ENCODE results near the gene PEX26. TPM values are rescaled to one million over a fixed set of nuclear protein-coding genes. Genes with fewer than 3 reads are reported as not detected.

The PEX26 gene
- polyA plus RNA-seq, 1 donor (not counting 4 experiments of a cell fraction or from before 2014, with no cell fraction given): 23.0 TPM

DNA sequence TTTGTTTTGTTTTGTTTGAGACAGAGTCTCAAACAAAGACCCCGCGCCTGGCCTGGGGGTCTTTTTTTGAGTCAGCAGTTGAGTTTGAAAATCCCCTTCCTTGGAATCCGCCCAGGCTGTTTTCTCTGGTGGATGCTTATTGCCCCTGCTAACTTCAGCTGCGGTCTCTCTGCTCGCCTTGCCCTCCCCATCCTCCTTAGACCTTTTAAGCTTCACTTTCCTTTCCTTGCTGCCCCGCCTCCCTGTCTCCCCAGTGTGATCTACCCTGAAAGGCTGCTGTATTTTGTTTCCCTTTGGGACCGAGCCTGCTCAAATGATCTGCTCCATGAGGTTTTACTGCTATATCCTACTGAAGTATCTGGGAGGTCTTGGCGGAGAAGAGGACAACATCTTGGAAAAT, 74.7 kb downstream of the PEX26 start:
- no peak for FAIRE-seq
- TF ChIP-seq EZH2 (IDR thresholded peaks at IDR 0.05; ENCODE audit: low read length): no peak
- TF ChIP-seq, protein P1, sequence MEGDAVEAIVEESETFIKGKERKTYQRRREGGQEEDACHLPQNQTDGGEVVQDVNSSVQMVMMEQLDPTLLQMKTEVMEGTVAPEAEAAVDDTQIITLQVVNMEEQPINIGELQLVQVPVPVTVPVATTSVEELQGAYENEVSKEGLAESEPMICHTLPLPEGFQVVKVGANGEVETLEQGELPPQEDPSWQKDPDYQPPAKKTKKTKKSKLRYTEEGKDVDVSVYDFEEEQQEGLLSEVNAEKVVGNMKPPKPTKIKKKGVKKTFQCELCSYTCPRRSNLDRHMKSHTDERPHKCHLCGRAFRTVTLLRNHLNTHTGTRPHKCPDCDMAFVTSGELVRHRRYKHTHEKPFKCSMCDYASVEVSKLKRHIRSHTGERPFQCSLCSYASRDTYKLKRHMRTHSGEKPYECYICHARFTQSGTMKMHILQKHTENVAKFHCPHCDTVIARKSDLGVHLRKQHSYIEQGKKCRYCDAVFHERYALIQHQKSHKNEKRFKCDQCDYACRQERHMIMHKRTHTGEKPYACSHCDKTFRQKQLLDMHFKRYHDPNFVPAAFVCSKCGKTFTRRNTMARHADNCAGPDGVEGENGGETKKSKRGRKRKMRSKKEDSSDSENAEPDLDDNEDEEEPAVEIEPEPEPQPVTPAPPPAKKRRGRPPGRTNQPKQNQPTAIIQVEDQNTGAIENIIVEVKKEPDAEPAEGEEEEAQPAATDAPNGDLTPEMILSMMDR (optimal IDR thresholded peaks at IDR 0.05 in 1 of 3, IDR thresholded peaks at IDR 0.05 in 1 of 3, conservative IDR thresholded peaks at IDR 0.05 in 1 of 3; ENCODE audit: extremely low read depth in 1 of 3, insufficient read depth in 2 of 3, low read length in 3 of 3): no peak
- no peaks in the 10 kb centered on the region for H3K36me3 ChIP-seq (ENCODE audit: control insufficient read depth in 2 of 2, extremely low read depth in 1 of 2, insufficient read depth in 2 of 2, low read length in 2 of 2)
- peaks cover 2% of the 10 kb centered on the region for H3K27me3 ChIP-seq (ENCODE audit: control insufficient read depth, extremely low read depth, insufficient read depth, low read length)
- H3K27ac ChIP-seq (ENCODE audit: control insufficient read depth, insufficient read depth, low read length): no peak overlapping the region
- no peak for DNase-seq (ENCODE audit: low read depth, low spot score)
- no peaks in the 10 kb centered on the region for H3K9me3 ChIP-seq (ENCODE audit: control insufficient read depth, low read depth, low read length)
- no peak overlapping the region for H2AFZ ChIP-seq (ENCODE audit: control insufficient read depth, low read length)
- H3K9ac ChIP-seq (ENCODE audit: control insufficient read depth, extremely low read depth, insufficient read depth, low read length): no peak overlapping the region
- H3K4me3 ChIP-seq (ENCODE audit: control insufficient read depth in 2 of 3, extremely low read depth in 1 of 3, insufficient read depth in 2 of 3, low read depth in 1 of 3, low read length in 3 of 3): no peak overlapping the region
- no peaks in the 10 kb centered on the region for H3K9me1 ChIP-seq (ENCODE audit: control insufficient read depth, extremely low read depth, insufficient read depth, low read length)
- H3K4me2 ChIP-seq (ENCODE audit: control insufficient read depth, extremely low read depth, insufficient read depth, low read depth, low read length): no peak overlapping the region
- dilution Hi-C loops (cut with MboI; ENCODE audit: extremely low pct_ligation_motif_present, low sequenced_read_pairs): no loop called here
- H4K20me1 ChIP-seq (ENCODE audit: control insufficient read depth, extremely low read depth, insufficient read depth, low read length): no peaks in the 10 kb centered on the region
- peaks cover 13% of the 10 kb centered on the region for H3K4me1 ChIP-seq (ENCODE audit: control insufficient read depth, extremely low read depth, insufficient read depth, low read length)
- no peaks in the 10 kb centered on the region for H3K79me2 ChIP-seq (ENCODE audit: control insufficient read depth, insufficient read depth, low read length)

DNA sequence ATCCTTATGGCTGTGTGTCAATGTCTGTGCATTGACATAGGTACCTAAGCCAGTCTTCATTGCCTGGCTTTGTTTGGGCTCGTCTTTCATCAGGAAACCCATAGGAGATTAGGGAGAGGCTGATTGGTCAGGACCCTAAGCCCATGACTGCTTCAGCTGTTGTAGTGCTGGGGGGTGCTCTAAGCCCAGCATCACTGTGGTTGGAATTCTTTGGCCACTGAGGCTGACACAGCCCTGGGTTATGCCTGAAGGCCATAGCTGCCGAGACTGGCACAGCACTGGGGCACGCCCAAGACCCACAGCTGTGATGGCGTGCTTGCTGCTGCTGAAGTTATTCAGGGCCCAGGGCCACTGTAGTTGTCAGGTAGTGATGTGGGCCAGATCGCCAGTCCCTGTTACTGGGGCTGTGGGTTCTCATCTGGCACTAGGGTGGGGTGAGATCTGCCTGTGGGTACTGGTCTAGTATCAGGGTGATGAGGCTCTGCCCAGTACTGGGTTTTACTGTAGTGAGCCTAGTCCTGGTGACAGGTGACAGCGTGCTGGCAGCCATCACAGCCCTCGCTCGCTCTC, 77.1 kb downstream of the PEX26 start:
- no peak overlapping the region for H3K9ac ChIP-seq (ENCODE audit: control insufficient read depth, extremely low read depth, insufficient read depth, low read length)
- no peak overlapping the region for H3K4me2 ChIP-seq (ENCODE audit: control insufficient read depth, extremely low read depth, insufficient read depth, low read depth, low read length)
- H3K79me2 ChIP-seq (ENCODE audit: control insufficient read depth, insufficient read depth, low read length): no peaks in the 10 kb centered on the region
- H3K9me1 ChIP-seq (ENCODE audit: control insufficient read depth, extremely low read depth, insufficient read depth, low read length): no peaks in the 10 kb centered on the region
- no peaks in the 10 kb centered on the region for H3K36me3 ChIP-seq (ENCODE audit: control insufficient read depth in 2 of 2, extremely low read depth in 1 of 2, insufficient read depth in 2 of 2, low read length in 2 of 2)
- H2AFZ ChIP-seq (ENCODE audit: control insufficient read depth, low read length): no peak overlapping the region
- H3K4me3 ChIP-seq (ENCODE audit: control insufficient read depth in 2 of 3, extremely low read depth in 1 of 3, insufficient read depth in 2 of 3, low read depth in 1 of 3, low read length in 3 of 3): no peak overlapping the region
- TF ChIP-seq EZH2 (IDR thresholded peaks at IDR 0.05; ENCODE audit: low read length): no peak
- TF ChIP-seq, protein P1 (optimal IDR thresholded peaks at IDR 0.05 in 1 of 3, IDR thresholded peaks at IDR 0.05 in 1 of 3, conservative IDR thresholded peaks at IDR 0.05 in 1 of 3; ENCODE audit: extremely low read depth in 1 of 3, insufficient read depth in 2 of 3, low read length in 3 of 3): no peak
- H4K20me1 ChIP-seq (ENCODE audit: control insufficient read depth, extremely low read depth, insufficient read depth, low read length): no peaks in the 10 kb centered on the region
- no peak for DNase-seq (ENCODE audit: low read depth, low spot score)
- H3K27me3 ChIP-seq (ENCODE audit: control insufficient read depth, extremely low read depth, insufficient read depth, low read length): peaks cover 2% of the 10 kb centered on the region
- H3K4me1 ChIP-seq (ENCODE audit: control insufficient read depth, extremely low read depth, insufficient read depth, low read length): peaks cover 13% of the 10 kb centered on the region
- dilution Hi-C loops (cut with MboI; ENCODE audit: extremely low pct_ligation_motif_present, low sequenced_read_pairs): no loop called here
- H3K27ac ChIP-seq (ENCODE audit: control insufficient read depth, insufficient read depth, low read length): no peak overlapping the region
- no peak for FAIRE-seq
- H3K9me3 ChIP-seq (ENCODE audit: control insufficient read depth, low read depth, low read length): no peaks in the 10 kb centered on the region

Small RNA genes lying within 50 kb of the gene (small RNA-seq; reads per million reads assigned to genes)
- 0 reads per million in 3 experiments for gene AC016027.5 (ENCODE audit: insufficient read length in 3 of 3, low read depth in 3 of 3, low replicate concordance in 1 of 3)

Other genes with a start within 250 kb of the PEX26 start
- 22.5 to 50.2 TPM (median 27.9 TPM) in 3 replicates for gene MICAL3, start 53.4 kb upstream of the PEX26 start, polyA plus RNA-seq
- 0.35 to 0.49 TPM (median 0.41 TPM) in 3 replicates for gene TUBA8, start 32.8 kb downstream of the PEX26 start, polyA plus RNA-seq
- 6.2 to 14.8 TPM (median 7.0 TPM) in 3 replicates for gene USP18, start 72.2 kb downstream of the PEX26 start, polyA plus RNA-seq

Measured in keratinocyte (primary cell).